HG03139 (cell line): ENCODE measurements around the gene RPP30.
"Not testable (repeated sequence)": the region's sequence is repeated elsewhere in the genome, so short reads cannot be mapped to it uniquely, and the experiment has no call there.

Source experiments
- ATAC-seq: cut with Tn5 transposase; IDR thresholded peaks from one replicate; pipeline ENCODE4 v1.9.1; 2021; ENCODE audit not compliant: unreplicated experiment

Gene RPP30

DNA sequence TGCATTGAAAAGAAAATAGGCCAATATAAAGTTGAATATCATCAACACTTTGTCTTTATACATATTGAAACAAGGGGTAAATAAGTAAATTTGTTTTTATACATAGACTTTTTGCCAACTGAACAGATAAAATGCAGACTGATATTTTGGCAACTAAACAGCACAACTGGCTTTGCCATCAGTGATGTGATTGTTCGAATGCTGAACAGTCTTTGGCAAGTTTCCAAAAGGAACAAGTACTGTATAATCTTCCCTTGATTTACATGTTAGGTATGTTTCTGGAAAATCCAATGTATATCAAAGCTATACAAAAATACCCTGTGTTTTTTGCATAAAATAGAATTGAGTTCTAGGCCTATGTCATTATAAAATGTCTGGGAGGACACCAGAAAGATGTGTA lies 67.3 kb downstream of the RPP30 start:
- ATAC-seq = no peak

DNA sequence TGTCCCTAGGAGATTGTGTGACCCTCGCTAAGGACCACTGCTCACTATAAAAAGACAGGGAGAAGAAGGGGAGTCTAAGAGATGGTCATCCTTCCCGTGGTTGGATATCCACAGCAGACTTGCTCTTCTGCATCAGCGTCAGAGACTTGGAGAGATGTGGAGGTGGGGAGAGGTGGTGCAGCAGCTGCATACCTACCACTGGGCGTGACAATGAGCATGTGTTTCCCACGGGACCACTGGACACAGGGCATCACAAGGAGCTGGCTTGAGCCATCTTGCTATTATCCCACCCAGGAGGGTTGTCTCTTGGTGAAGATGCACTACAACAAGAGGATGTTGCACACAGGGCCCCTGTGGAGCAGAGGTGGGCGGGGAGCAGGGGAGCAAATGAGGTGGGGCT lies 67.9 kb downstream of the RPP30 start:
- ATAC-seq = no peak

DNA sequence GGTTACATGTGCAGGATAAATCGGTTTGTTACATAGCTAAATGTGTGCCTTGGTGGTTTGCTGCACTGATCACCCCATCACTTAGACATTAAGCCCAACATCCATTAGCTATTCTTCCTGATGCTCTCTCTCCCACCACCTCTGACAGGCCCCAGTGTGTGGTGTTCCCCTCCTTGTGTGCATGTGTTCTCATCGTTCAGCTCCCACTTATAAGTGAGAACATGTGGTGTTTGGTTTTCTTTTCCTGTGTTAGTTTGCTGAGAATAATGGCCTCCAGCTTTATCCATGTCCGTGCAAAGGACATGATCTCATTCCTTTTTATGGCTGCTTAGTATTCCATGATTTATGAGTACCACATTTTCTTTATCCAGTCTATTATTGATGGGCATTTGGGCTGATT lies 71.2 kb downstream of the RPP30 start:
- not testable (repeated sequence) for ATAC-seq

DNA sequence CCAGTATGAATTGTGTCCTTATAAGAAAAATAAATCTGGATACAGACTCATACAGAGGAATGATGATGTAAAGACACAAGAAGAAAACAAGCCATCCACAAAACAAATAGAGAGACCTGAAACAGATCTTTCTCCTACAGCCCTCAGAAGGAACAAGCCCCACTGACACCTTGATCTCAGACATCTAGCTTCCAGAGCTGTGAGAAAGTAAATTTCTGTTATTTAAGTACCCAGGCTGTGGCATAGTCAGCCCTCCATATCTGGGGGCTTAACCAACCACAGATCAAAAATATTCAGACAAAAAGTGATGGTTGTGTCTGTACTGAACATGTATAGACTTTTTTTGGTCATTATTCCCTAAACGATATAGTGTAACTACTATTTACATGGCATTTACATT lies 73.0 kb downstream of the RPP30 start:
- no peak for ATAC-seq

DNA sequence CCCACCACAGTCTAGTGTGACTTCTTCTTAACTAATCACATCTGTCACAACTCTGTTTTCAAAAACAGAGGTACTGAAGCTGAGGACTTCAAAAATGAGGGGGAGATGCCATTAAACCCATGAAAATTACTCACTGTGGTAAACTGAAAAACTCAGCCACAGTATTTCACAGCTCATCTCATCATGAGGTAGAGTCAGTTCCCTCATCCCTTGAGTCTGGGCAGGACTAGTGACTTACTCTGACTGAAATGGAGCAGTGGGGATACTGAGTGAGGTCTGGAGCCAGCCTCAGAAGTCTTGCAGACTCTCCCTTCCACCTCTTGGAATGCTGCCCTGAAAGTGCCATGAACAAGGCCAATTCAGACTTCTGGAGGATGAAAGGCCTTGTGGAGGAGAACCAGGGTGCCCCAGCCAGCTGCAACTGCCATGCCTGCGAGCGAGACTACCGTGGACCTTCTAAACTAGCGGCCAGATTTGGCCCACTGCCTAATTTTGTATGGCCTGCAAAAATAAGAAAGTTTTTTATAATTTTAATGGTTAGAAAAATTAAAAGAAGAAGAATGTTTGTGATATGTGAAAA lies 73.8 kb downstream of the RPP30 start:
- no peak for ATAC-seq

DNA sequence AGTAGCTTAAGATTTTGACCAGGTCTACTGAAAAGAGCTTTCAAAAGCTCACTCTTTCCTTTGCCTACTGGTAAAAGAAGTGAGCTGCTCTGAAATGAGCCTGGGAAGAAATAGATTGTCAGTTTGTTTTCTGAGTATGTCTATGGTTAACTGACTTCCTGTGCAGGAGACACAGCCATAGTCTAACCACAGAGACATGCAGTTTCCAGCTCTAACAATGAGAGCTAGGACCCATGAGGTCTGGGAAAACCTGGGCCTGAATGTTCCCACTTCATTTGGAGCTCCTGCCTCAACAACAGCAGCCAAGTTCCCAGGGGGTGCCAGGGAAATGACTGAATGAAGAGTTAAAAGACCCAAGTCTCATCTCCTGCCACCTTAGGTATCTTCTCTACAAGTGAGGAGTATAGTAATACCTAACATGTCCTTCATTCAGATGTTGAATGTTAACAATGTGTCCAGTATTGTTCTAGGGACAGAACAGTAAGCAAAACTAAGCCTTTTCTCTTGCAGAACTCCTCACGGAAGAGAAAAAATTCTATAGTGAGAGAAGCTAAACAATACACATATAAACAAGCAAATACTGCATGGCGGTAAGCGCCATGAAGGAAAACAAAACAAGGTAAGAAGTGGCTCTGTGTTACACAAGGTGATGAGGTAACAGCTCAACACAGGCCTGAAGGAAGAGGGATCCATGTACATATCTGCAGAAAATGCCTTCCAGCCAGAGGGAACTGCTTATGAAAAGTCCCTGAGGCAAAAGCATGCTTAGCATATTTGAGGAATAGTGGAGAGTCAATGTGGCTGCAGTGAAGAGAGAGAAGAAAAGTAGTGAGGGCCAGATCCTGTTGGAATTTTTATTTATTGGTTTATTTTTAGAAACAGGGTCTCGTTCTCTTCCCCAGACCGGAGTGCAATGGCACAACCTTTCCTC lies 75.5 kb downstream of the RPP30 start:
- peak; percentile 76 for ATAC-seq
